ENCODE data around the gene GPHB5. TPM values are rescaled to one million over a fixed set of nuclear protein-coding genes. Genes with fewer than 3 reads are reported as not detected.
"Not testable (repeated sequence)": the region's sequence is repeated elsewhere in the genome, so short reads cannot be mapped to it uniquely, and the experiment has no call there.

The GPHB5 gene
- total RNA-seq, 1 donor from 2014 or later: not detected

DNA sequence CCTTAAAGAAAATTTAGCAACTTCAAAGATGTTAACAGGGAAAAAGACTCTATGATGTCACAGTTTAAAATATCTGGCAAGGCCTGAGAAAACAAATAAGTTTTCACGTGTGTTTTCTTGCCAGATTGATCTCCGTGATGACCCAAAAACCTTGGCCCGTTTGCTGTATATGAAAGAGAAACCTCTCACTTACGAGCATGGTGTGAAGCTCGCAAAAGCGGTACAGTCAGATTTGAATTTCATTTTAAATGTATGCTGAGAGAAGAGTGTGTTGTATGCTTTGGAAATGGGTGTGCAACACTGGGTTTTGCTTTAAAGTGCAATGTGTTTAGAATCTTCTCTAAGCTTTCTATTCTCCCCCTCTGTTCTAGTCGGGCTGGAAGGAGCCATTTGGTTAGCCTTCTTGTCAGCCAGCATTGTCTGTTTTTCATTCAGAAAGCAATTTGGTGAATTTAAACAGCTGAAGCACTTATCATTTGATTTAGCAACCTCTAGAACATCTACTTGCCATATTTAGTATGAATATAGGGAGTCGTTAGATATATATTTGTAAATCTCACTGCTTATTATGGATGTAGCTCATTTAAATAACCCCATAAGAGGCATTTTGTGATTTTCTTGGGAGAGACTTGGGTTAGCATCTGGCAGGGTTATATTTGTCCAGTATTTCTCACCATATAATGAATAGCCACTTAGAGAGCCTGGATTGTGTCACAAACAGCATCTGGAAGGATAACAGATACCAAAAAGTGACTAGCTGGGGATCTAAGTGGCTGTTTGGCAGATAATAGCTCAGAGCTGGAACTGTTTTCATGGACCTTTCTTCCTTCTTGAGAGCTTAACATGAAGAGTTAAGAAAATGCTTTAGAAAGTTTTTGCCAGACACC, 35.5 kb downstream of the GPHB5 start:
- TF ChIP-seq CTCF (IDR thresholded peaks at IDR 0.05; ENCODE audit: insufficient read depth, low read length, poor library complexity, severe bottlenecking): no peak
- Histone ChIP-seq H3K4me3 (ENCODE audit: low read depth, low read length) (no peak overlapping the region), H3K36me3 (ENCODE audit: control insufficient read depth, insufficient read depth, low read length) (no peaks in the 10 kb centered on the region), H3K27me3 (ENCODE audit: control insufficient read depth, insufficient read depth, low read length) (peaks cover 3% of the 10 kb centered on the region)
- DNase-seq (ENCODE audit: low read depth): no peak

GRCh38 chr14:63279933-63280332, 38.8 kb downstream of the GPHB5 start:
- not testable (repeated sequence) for H3K4me3 ChIP-seq (ENCODE audit: low read depth, low read length); DNase-seq (ENCODE audit: low read depth); H3K27me3 ChIP-seq (ENCODE audit: control insufficient read depth, insufficient read depth, low read length); H3K36me3 ChIP-seq (ENCODE audit: control insufficient read depth, insufficient read depth, low read length)

GRCh38 chr14:63277591-63278183, 41.0 kb downstream of the GPHB5 start:
- TF ChIP-seq CTCF (IDR thresholded peaks at IDR 0.05; ENCODE audit: insufficient read depth, low read length, poor library complexity, severe bottlenecking): no peak
- H3K36me3 ChIP-seq (ENCODE audit: control insufficient read depth, insufficient read depth, low read length): no peaks in the 10 kb centered on the region
- H3K27me3 ChIP-seq (ENCODE audit: control insufficient read depth, insufficient read depth, low read length): peaks cover 2% of the 10 kb centered on the region
- H3K4me3 ChIP-seq (ENCODE audit: low read depth, low read length): no peak overlapping the region
- no peak for DNase-seq (ENCODE audit: low read depth)

- peaks cover 2% of the 10 kb centered on the region for H3K27me3 ChIP-seq (ENCODE audit: control insufficient read depth, insufficient read depth, low read length)
- H3K36me3 ChIP-seq (ENCODE audit: control insufficient read depth, insufficient read depth, low read length): no peaks in the 10 kb centered on the region
- TF ChIP-seq CTCF (IDR thresholded peaks at IDR 0.05; ENCODE audit: insufficient read depth, low read length, poor library complexity, severe bottlenecking): peak; percentile 65
- H3K4me3 ChIP-seq (ENCODE audit: low read depth, low read length): no peak overlapping the region
- peak; percentile 5 for DNase-seq (ENCODE audit: low read depth)
Measured at GRCh38 chr14:63276492-63277342, 42.0 kb downstream of the GPHB5 start.

- peaks cover 2% of the 10 kb centered on the region for H3K27me3 ChIP-seq (ENCODE audit: control insufficient read depth, insufficient read depth, low read length)
- DNase-seq (ENCODE audit: low read depth): no peak
- no peaks in the 10 kb centered on the region for H3K36me3 ChIP-seq (ENCODE audit: control insufficient read depth, insufficient read depth, low read length)
- no peak for TF ChIP-seq CTCF (IDR thresholded peaks at IDR 0.05; ENCODE audit: insufficient read depth, low read length, poor library complexity, severe bottlenecking)
- H3K4me3 ChIP-seq (ENCODE audit: low read depth, low read length): no peak overlapping the region
Measured at GRCh38 chr14:63276016-63276415, 42.7 kb downstream of the GPHB5 start.

GRCh38 chr14:63275611-63276010, 43.1 kb downstream of the GPHB5 start:
- Histone ChIP-seq H3K36me3 (ENCODE audit: control insufficient read depth, insufficient read depth, low read length) (no peaks in the 10 kb centered on the region), H3K27me3 (ENCODE audit: control insufficient read depth, insufficient read depth, low read length) (peaks cover 2% of the 10 kb centered on the region), H3K4me3 (ENCODE audit: low read depth, low read length) (no peak overlapping the region)
- no peak for DNase-seq (ENCODE audit: low read depth)
- no peak for TF ChIP-seq CTCF (IDR thresholded peaks at IDR 0.05; ENCODE audit: insufficient read depth, low read length, poor library complexity, severe bottlenecking)

All from kidney epithelial cell (primary cell).